Activated naive CD8-positive, alpha-beta T cell treated with anti-CD3 and anti-CD28 coated beads for 36 hours (primary cell): ENCODE data around the gene TSPYL1. TPM values are rescaled to one million over a fixed set of nuclear protein-coding genes. Genes with fewer than 3 reads are reported as not detected.

ENCODE experiments used
- DNase-seq: peaks from one replicate; pipeline ENCODE4 v3.0.0; 2021
- H3K27ac Mint-ChIP-seq: one replicate; pipeline ENCODE4 v1.8.0; 2022; ENCODE audit warnings: mild to moderate bottlenecking, moderate library complexity, mixed read lengths
- H3K27me3 Mint-ChIP-seq: one replicate; pipeline ENCODE4 v1.8.0; 2022; ENCODE audit warnings: mild to moderate bottlenecking, mixed read lengths
- H3K36me3 Mint-ChIP-seq: one replicate; pipeline ENCODE4 v1.8.0; 2021; ENCODE audit warnings: mild to moderate bottlenecking, mixed read lengths
- H3K4me1 Mint-ChIP-seq: one replicate; pipeline ENCODE4 v1.8.0; 2021; ENCODE audit warnings: mixed read lengths
- H3K4me3 Mint-ChIP-seq: one replicate; pipeline ENCODE4 v1.8.0; 2022; ENCODE audit warnings: mild to moderate bottlenecking, moderate library complexity, mixed read lengths
- H3K9me3 Mint-ChIP-seq: one replicate; pipeline ENCODE4 v1.8.0; 2022; ENCODE audit warnings: mixed read lengths
- total RNA-seq, 2 experiments: library from RNA; stranded (reverse); gene quantifications; one replicate each; pipeline ENCODE4 v1.2.3, GENCODE V29; 2021

Gene TSPYL1
- total RNA-seq, 2 experiments from 2014 or later = 45.4 to 46.0 TPM

- no peak for DNase-seq
- H3K27ac Mint-ChIP-seq = no peak overlapping the region
- H3K9me3 Mint-ChIP-seq = no peaks in the 10 kb centered on the region
- H3K4me3 Mint-ChIP-seq = no peak overlapping the region
- peaks cover 18% of the 10 kb centered on the region for H3K4me1 Mint-ChIP-seq
- peaks cover 29% of the 10 kb centered on the region for H3K36me3 Mint-ChIP-seq
- H3K27me3 Mint-ChIP-seq = no peaks in the 10 kb centered on the region
Observed at GRCh38 chr6:116256694-116257093, 23.0 kb downstream of the TSPYL1 start.

GRCh38 chr6:116255246-116255800 is 24.4 kb downstream of the TSPYL1 start:
- Mint-ChIP-seq H3K27me3 (no peaks in the 10 kb centered on the region), H3K4me1 (peaks cover 28% of the 10 kb centered on the region), H3K9me3 (no peaks in the 10 kb centered on the region), H3K27ac (no peak overlapping the region), H3K4me3 (no peak overlapping the region), H3K36me3 (peaks cover 31% of the 10 kb centered on the region)
- no peak for DNase-seq

GRCh38 chr6:116254297-116255056 is 25.3 kb downstream of the TSPYL1 start:
- no peak overlapping the region for H3K4me3 Mint-ChIP-seq
- DNase-seq = no peak
- no peaks in the 10 kb centered on the region for H3K9me3 Mint-ChIP-seq
- H3K27me3 Mint-ChIP-seq = no peaks in the 10 kb centered on the region
- H3K4me1 Mint-ChIP-seq = peaks cover 29% of the 10 kb centered on the region
- H3K27ac Mint-ChIP-seq = no peak overlapping the region
- H3K36me3 Mint-ChIP-seq = peaks cover 29% of the 10 kb centered on the region

GRCh38 chr6:116253505-116254296 is 26.0 kb downstream of the TSPYL1 start, which contains the start of gene TSPYL4:
TSS of gene TSPYL4 (minus strand) at chr6:116254075. CDS start at chr6:116254008, 67 bp downstream.
- DNase-seq = peak; percentile 87
- H3K4me3 Mint-ChIP-seq = no peak within 1 kb of the TSS
- H3K9me3 Mint-ChIP-seq = no peaks in the 10 kb centered on the region
- H3K27me3 Mint-ChIP-seq = no peaks in the 10 kb centered on the region
- H3K36me3 Mint-ChIP-seq = peaks cover 25% of the 10 kb centered on the region
- H3K4me1 Mint-ChIP-seq = peaks cover 36% of the 10 kb centered on the region
- H3K27ac Mint-ChIP-seq = no peak within 1 kb of the TSS

- no peaks in the 10 kb centered on the region for H3K27me3 Mint-ChIP-seq
- peaks cover 29% of the 10 kb centered on the region for H3K36me3 Mint-ChIP-seq
- no peak overlapping the region for H3K27ac Mint-ChIP-seq
- no peak for DNase-seq
- no peaks in the 10 kb centered on the region for H3K9me3 Mint-ChIP-seq
- no peak overlapping the region for H3K4me3 Mint-ChIP-seq
- H3K4me1 Mint-ChIP-seq = peaks cover 40% of the 10 kb centered on the region
Observed at GRCh38 chr6:116253188-116253504, 26.6 kb downstream of the TSPYL1 start.

GRCh38 chr6:116251568-116252384 is 28.0 kb downstream of the TSPYL1 start:
- Mint-ChIP-seq H3K27me3 (no peaks in the 10 kb centered on the region), H3K36me3 (peaks cover 29% of the 10 kb centered on the region), H3K9me3 (no peaks in the 10 kb centered on the region), H3K4me1 (peaks cover 40% of the 10 kb centered on the region), H3K4me3 (peak overlapping the region; percentile 62), H3K27ac (peak overlapping the region; percentile 6)
- DNase-seq = no peak

GRCh38 chr6:116248577-116248976 is 31.2 kb downstream of the TSPYL1 start:
- Mint-ChIP-seq H3K4me3 (no peak overlapping the region), H3K36me3 (peaks cover 29% of the 10 kb centered on the region), H3K9me3 (no peaks in the 10 kb centered on the region)

GRCh38 chr6:116247285-116247684 is 32.4 kb downstream of the TSPYL1 start:
- Mint-ChIP-seq H3K4me1 (peaks cover 37% of the 10 kb centered on the region), H3K4me3 (no peak overlapping the region), H3K9me3 (no peaks in the 10 kb centered on the region), H3K36me3 (peaks cover 27% of the 10 kb centered on the region), H3K27ac (no peak overlapping the region), H3K27me3 (no peaks in the 10 kb centered on the region)
- no peak for DNase-seq

More at GRCh38 chr6:116248577-116248976, 31.2 kb downstream of the TSPYL1 start:
- peaks cover 40% of the 10 kb centered on the region for H3K4me1 Mint-ChIP-seq
- no peaks in the 10 kb centered on the region for H3K27me3 Mint-ChIP-seq
- no peak for DNase-seq
- H3K27ac Mint-ChIP-seq = no peak overlapping the region

GRCh38 chr6:116246089-116246488 is 33.6 kb downstream of the TSPYL1 start:
- Mint-ChIP-seq H3K27ac (no peak overlapping the region), H3K9me3 (no peaks in the 10 kb centered on the region), H3K4me3 (no peak overlapping the region), H3K4me1 (peaks cover 25% of the 10 kb centered on the region), H3K27me3 (no peaks in the 10 kb centered on the region), H3K36me3 (peaks cover 16% of the 10 kb centered on the region)
- DNase-seq = no peak

- Mint-ChIP-seq H3K4me3 (no peak overlapping the region), H3K36me3 (peaks cover 6% of the 10 kb centered on the region), H3K27me3 (no peaks in the 10 kb centered on the region), H3K27ac (no peak overlapping the region), H3K9me3 (no peaks in the 10 kb centered on the region), H3K4me1 (peaks cover 11% of the 10 kb centered on the region)
- no peak for DNase-seq
Observed at GRCh38 chr6:116244284-116244683, 35.4 kb downstream of the TSPYL1 start.

GRCh38 chr6:116239856-116240255 is 39.9 kb downstream of the TSPYL1 start:
- Mint-ChIP-seq H3K4me3 (no peak overlapping the region), H3K4me1 (no peaks in the 10 kb centered on the region), H3K27ac (peak overlapping the region; percentile 58), H3K27me3 (no peaks in the 10 kb centered on the region), H3K36me3 (peaks cover 2% of the 10 kb centered on the region), H3K9me3 (no peaks in the 10 kb centered on the region)
- DNase-seq = no peak

- no peaks in the 10 kb centered on the region for H3K9me3 Mint-ChIP-seq
- H3K27me3 Mint-ChIP-seq = no peaks in the 10 kb centered on the region
- H3K4me1 Mint-ChIP-seq = no peaks in the 10 kb centered on the region
- H3K4me3 Mint-ChIP-seq = no peak overlapping the region
- H3K27ac Mint-ChIP-seq = no peak overlapping the region
- no peak for DNase-seq
- peaks cover 2% of the 10 kb centered on the region for H3K36me3 Mint-ChIP-seq
Observed at GRCh38 chr6:116239256-116239655, 40.5 kb downstream of the TSPYL1 start.

GRCh38 chr6:116238083-116238482 is 41.6 kb downstream of the TSPYL1 start:
- no peaks in the 10 kb centered on the region for H3K27me3 Mint-ChIP-seq
- H3K4me1 Mint-ChIP-seq = no peaks in the 10 kb centered on the region
- H3K4me3 Mint-ChIP-seq = no peak overlapping the region
- H3K27ac Mint-ChIP-seq = no peak overlapping the region
- H3K36me3 Mint-ChIP-seq = peaks cover 2% of the 10 kb centered on the region
- DNase-seq = no peak
- H3K9me3 Mint-ChIP-seq = no peaks in the 10 kb centered on the region

- H3K4me1 Mint-ChIP-seq = no peaks in the 10 kb centered on the region
- H3K9me3 Mint-ChIP-seq = no peaks in the 10 kb centered on the region
- no peak overlapping the region for H3K4me3 Mint-ChIP-seq
- DNase-seq = no peak
- peaks cover 2% of the 10 kb centered on the region for H3K36me3 Mint-ChIP-seq
- no peaks in the 10 kb centered on the region for H3K27me3 Mint-ChIP-seq
- no peak overlapping the region for H3K27ac Mint-ChIP-seq
Observed at GRCh38 chr6:116234689-116235088, 45.0 kb downstream of the TSPYL1 start.
